Measurements from ENCODE around the gene TSBP1.
"Not testable (repeated sequence)": the region's sequence is repeated elsewhere in the genome, so short reads cannot be mapped to it uniquely, and the experiment has no call there.

TSBP1 gene

GRCh38 chr6:32375739-32376529 is 4.2 kb upstream of the TSBP1 start:
- no peak for DNase-seq

GRCh38 chr6:32371229-32371628 is 474 bp downstream of the TSBP1 start:
- no peak for DNase-seq

- DNase-seq = no peak
Measured at GRCh38 chr6:32370505-32370904, 1.2 kb downstream of the TSBP1 start.

GRCh38 chr6:32369660-32370059 is 2.0 kb downstream of the TSBP1 start:
- no peak for DNase-seq

- no peak for DNase-seq
Measured at GRCh38 chr6:32367644-32368043, 4.1 kb downstream of the TSBP1 start.

GRCh38 chr6:32359225-32359624 is 12.5 kb downstream of the TSBP1 start:
- DNase-seq = not testable (repeated sequence)

- DNase-seq = not testable (repeated sequence)
Measured at GRCh38 chr6:32358548-32358947, 13.2 kb downstream of the TSBP1 start.

- DNase-seq = no peak
Measured at GRCh38 chr6:32355018-32355417, 16.7 kb downstream of the TSBP1 start.

GRCh38 chr6:32353348-32353747 is 18.4 kb downstream of the TSBP1 start:
- no peak for DNase-seq

GRCh38 chr6:32340242-32340641 is 31.5 kb downstream of the TSBP1 start:
- DNase-seq = no peak

- DNase-seq = no peak
Measured at GRCh38 chr6:32337186-32337805, 34.4 kb downstream of the TSBP1 start.

- DNase-seq = no peak
Measured at GRCh38 chr6:32332433-32332832, 39.3 kb downstream of the TSBP1 start.

- no peak for DNase-seq
Measured at GRCh38 chr6:32329141-32329540, 42.6 kb downstream of the TSBP1 start.

GRCh38 chr6:32327103-32327502 is 44.6 kb downstream of the TSBP1 start:
- no peak for DNase-seq

- no peak for DNase-seq
Measured at GRCh38 chr6:32318501-32318900, 53.2 kb downstream of the TSBP1 start.

- no peak for DNase-seq
Measured at GRCh38 chr6:32317541-32317940, 54.2 kb downstream of the TSBP1 start.

GRCh38 chr6:32313964-32314363 is 57.7 kb downstream of the TSBP1 start:
- no peak for DNase-seq

- no peak for DNase-seq
Measured at GRCh38 chr6:32298632-32299336, 72.9 kb downstream of the TSBP1 start.

GRCh38 chr6:32294980-32295379 is 76.7 kb downstream of the TSBP1 start:
- not testable (repeated sequence) for DNase-seq

- no peak for DNase-seq
Measured at GRCh38 chr6:32294566-32294965, 77.1 kb downstream of the TSBP1 start.

GRCh38 chr6:32293695-32294094 is 78.0 kb downstream of the TSBP1 start:
- no peak for DNase-seq

GRCh38 chr6:32291543-32291942 is 80.2 kb downstream of the TSBP1 start:
- no peak for DNase-seq

- DNase-seq = no peak
Measured at GRCh38 chr6:32290886-32291450, 80.7 kb downstream of the TSBP1 start.
